Stimulated activated CD4-positive, alpha-beta T cell treated with anti-CD3 and anti-CD28 coated beads, Interleukin-4, amount 100 ng/mL, for 4 hours (primary cell): Measurements from ENCODE around the gene MROH2B.
"Not testable (repeated sequence)": the region's sequence is repeated elsewhere in the genome, so short reads cannot be mapped to it uniquely, and the experiment has no call there.

ENCODE experiments used
- DNase-seq, 2 experiments: peaks; one replicate each; pipeline ENCODE4 v3.0.0-alpha.2; 2020

MROH2B gene

GRCh38 chr5:41071242-41071641 lies at the start of gene MROH2B:
TSS of gene MROH2B (minus strand) at chr5:41071342. CDS start at chr5:41070852, 490 bp downstream.
- no peak for DNase-seq

- DNase-seq, result no peak
Measured at GRCh38 chr5:41120600-41120999, 49.5 kb upstream of the MROH2B start.

GRCh38 chr5:41118177-41118576 lies 47.0 kb upstream of the MROH2B start:
- DNase-seq, result no peak

- no peak for DNase-seq
Measured at GRCh38 chr5:41115281-41115680, 44.1 kb upstream of the MROH2B start.

- DNase-seq, result no peak
Measured at GRCh38 chr5:41112486-41113455, 41.6 kb upstream of the MROH2B start.

GRCh38 chr5:41109186-41109585 lies 38.0 kb upstream of the MROH2B start:
- DNase-seq, result no peak

- no peak for DNase-seq
Measured at GRCh38 chr5:41102341-41102740, 31.2 kb upstream of the MROH2B start.

- no peak for DNase-seq
Measured at GRCh38 chr5:41097642-41098041, 26.5 kb upstream of the MROH2B start.

GRCh38 chr5:41095324-41096101 lies 24.4 kb upstream of the MROH2B start:
- DNase-seq, result no peak

GRCh38 chr5:41094871-41095270 lies 23.7 kb upstream of the MROH2B start:
- no peak for DNase-seq

- no peak for DNase-seq
Measured at GRCh38 chr5:41093803-41094202, 22.7 kb upstream of the MROH2B start.

- no peak for DNase-seq
Measured at GRCh38 chr5:41087461-41087860, 16.3 kb upstream of the MROH2B start.

GRCh38 chr5:41083306-41083705 lies 12.2 kb upstream of the MROH2B start:
- DNase-seq, result no peak

GRCh38 chr5:41071975-41072374 lies 833 bp upstream of the MROH2B start:
- DNase-seq, result no peak

GRCh38 chr5:41067714-41068568 lies 3.2 kb downstream of the MROH2B start:
- no peak for DNase-seq

- no peak for DNase-seq
Measured at GRCh38 chr5:41065691-41066335, 5.3 kb downstream of the MROH2B start.

GRCh38 chr5:41057940-41058339 lies 13.2 kb downstream of the MROH2B start:
- DNase-seq, result no peak

GRCh38 chr5:41057231-41057630 lies 13.9 kb downstream of the MROH2B start:
- no peak for DNase-seq

GRCh38 chr5:41048986-41049385 lies 22.2 kb downstream of the MROH2B start:
- DNase-seq, result no peak

- DNase-seq, result no peak
Measured at GRCh38 chr5:41043109-41043747, 27.9 kb downstream of the MROH2B start.

- no peak for DNase-seq
Measured at GRCh38 chr5:41032973-41033372, 38.2 kb downstream of the MROH2B start.

- DNase-seq, result not testable (repeated sequence)
Measured at GRCh38 chr5:41022600-41022999, 48.5 kb downstream of the MROH2B start.
